H9 (cell line): ENCODE measurements around the gene LRRC34. TPM values are rescaled to one million over a fixed set of nuclear protein-coding genes. Genes with fewer than 3 reads are reported as not detected.

Experiments used
- DNase-seq: peaks from one replicate; pipeline ENCODE4 v3.0.0-alpha.2; 2017
- H2AFZ ChIP-seq: one replicate; pipeline ENCODE4 v1.6.1; 2013; ENCODE audit warnings: mild to moderate bottlenecking, low read length, control low read depth, moderate library complexity
- H2AK5ac ChIP-seq: 2 replicates; pipeline ENCODE4 v1.6.1; 2013; ENCODE audit warnings: low read length, control low read depth, mixed read lengths; ENCODE audit not compliant: insufficient read length
- H2BK120ac ChIP-seq: one replicate; pipeline ENCODE4 v1.6.1; 2013; ENCODE audit warnings: low read depth, mild to moderate bottlenecking, low read length, control low read depth, inconsistent platforms; ENCODE audit not compliant: poor library complexity, severe bottlenecking
- H2BK12ac ChIP-seq: 2 replicates; pipeline ENCODE4 v1.6.1; 2013; ENCODE audit warnings: low read length, control low read depth, mixed read lengths, low read depth; ENCODE audit not compliant: insufficient read length
- H2BK15ac ChIP-seq: 2 replicates; pipeline ENCODE4 v1.6.1; 2013; ENCODE audit warnings: low read depth, low read length, control low read depth
- H2BK20ac ChIP-seq: one replicate; pipeline ENCODE4 v1.6.1; 2013; ENCODE audit warnings: low read depth, mild to moderate bottlenecking, low read length, control low read depth, inconsistent platforms; ENCODE audit not compliant: poor library complexity, severe bottlenecking
- H2BK5ac ChIP-seq: 2 replicates; pipeline ENCODE4 v1.6.1; 2013; ENCODE audit warnings: low read length, control low read depth, mixed read lengths; ENCODE audit not compliant: insufficient read length
- H3K14ac ChIP-seq: 2 replicates; pipeline ENCODE4 v1.6.1; 2013; ENCODE audit warnings: low read length, control low read depth; ENCODE audit not compliant: insufficient read depth
- H3K18ac ChIP-seq: 2 replicates; pipeline ENCODE4 v1.6.1; 2013; ENCODE audit warnings: low read depth, mild to moderate bottlenecking, mixed read lengths, low read length, control low read depth; ENCODE audit not compliant: insufficient read length
- H3K23ac ChIP-seq: 2 replicates; pipeline ENCODE4 v1.6.1; 2013; ENCODE audit warnings: low read length, control low read depth, mixed read lengths, low read depth; ENCODE audit not compliant: insufficient read length
- H3K23me2 ChIP-seq: 2 replicates; pipeline ENCODE4 v1.6.1; 2013; ENCODE audit warnings: low read depth, mild to moderate bottlenecking, mixed read lengths, low read length, control low read depth; ENCODE audit not compliant: insufficient read length, poor library complexity, severe bottlenecking
- H3K27ac ChIP-seq: 2 replicates; pipeline ENCODE4 v1.5.1; 2013; ENCODE audit warnings: low read length, control low read depth, mixed read lengths, low read depth; ENCODE audit not compliant: insufficient read length
- H3K27me3 ChIP-seq: 2 replicates; pipeline ENCODE4 v1.6.1; 2013; ENCODE audit warnings: low read length, control low read depth, inconsistent platforms; ENCODE audit not compliant: insufficient read depth
- H3K4ac ChIP-seq: 2 replicates; pipeline ENCODE4 v1.6.1; 2013; ENCODE audit warnings: low read depth, mild to moderate bottlenecking, control low read depth, inconsistent platforms, low read length, moderate library complexity
- H3K4me1 ChIP-seq: 2 replicates; pipeline ENCODE4 v1.6.1; 2013; ENCODE audit warnings: low read length, control low read depth, inconsistent platforms; ENCODE audit not compliant: insufficient read depth
- H3K4me2 ChIP-seq: 2 replicates; pipeline ENCODE4 v1.6.1; 2013; ENCODE audit warnings: low read length, control low read depth, mixed read lengths; ENCODE audit not compliant: insufficient read length, insufficient read depth
- H3K56ac ChIP-seq: 2 replicates; pipeline ENCODE4 v1.6.1; 2013; ENCODE audit warnings: low read depth, mild to moderate bottlenecking, mixed read lengths, low read length, control low read depth; ENCODE audit not compliant: insufficient read length
- H3K79me1 ChIP-seq: 2 replicates; pipeline ENCODE4 v1.6.1; 2013; ENCODE audit warnings: low read depth, mild to moderate bottlenecking, moderate library complexity, low read length, control low read depth, inconsistent platforms; ENCODE audit not compliant: insufficient read depth, poor library complexity, severe bottlenecking
- H3K79me2 ChIP-seq: 2 replicates; pipeline ENCODE4 v1.6.1; 2013; ENCODE audit warnings: low read length, control low read depth, inconsistent platforms; ENCODE audit not compliant: insufficient read depth
- H3K9ac ChIP-seq: 2 replicates; pipeline ENCODE4 v1.6.1; 2013; ENCODE audit warnings: low read length, control low read depth, mixed read lengths; ENCODE audit not compliant: insufficient read length; ENCODE audit errors: extremely low read depth
- H3K9me3 ChIP-seq: one replicate; pipeline ENCODE4 v1.6.1; 2013; ENCODE audit warnings: low read depth, low read length, inconsistent platforms; ENCODE audit not compliant: control insufficient read depth
- H3T11ph ChIP-seq: one replicate; pipeline ENCODE4 v1.6.1; 2013; ENCODE audit warnings: mild to moderate bottlenecking, low read length, control low read depth, inconsistent platforms
- H4K20me1 ChIP-seq: one replicate; pipeline ENCODE4 v1.6.1; 2013; ENCODE audit not compliant: control insufficient read depth, insufficient read length, insufficient read depth
- H4K5ac ChIP-seq: 2 replicates; pipeline ENCODE4 v1.6.1; 2013; ENCODE audit warnings: low read depth, mild to moderate bottlenecking, mixed read lengths, low read length, control low read depth; ENCODE audit not compliant: insufficient read length
- H4K8ac ChIP-seq: replicated peaks from 2 replicates; pipeline ENCODE4 v1.6.1; 2013; ENCODE audit warnings: low read length, control low read depth, mixed read lengths, low read depth; ENCODE audit not compliant: insufficient read length
- H4K91ac ChIP-seq: 2 replicates; pipeline ENCODE4 v1.6.1; 2013; ENCODE audit warnings: low read depth, mild to moderate bottlenecking, moderate library complexity, mixed read lengths, low read length, control low read depth; ENCODE audit not compliant: insufficient read length
- H3K27ac Mint-ChIP-seq, 3 experiments: 2 replicates in 2 of 3; 3 replicates in 1 of 3; pipeline ENCODE4 v1.8.0; 2020 to 2021; ENCODE audit warnings: mixed read lengths in 3 of 3, mild to moderate bottlenecking in 1 of 3, moderate library complexity in 1 of 3
- H3K27me3 Mint-ChIP-seq: 2 replicates; pipeline ENCODE4 v1.8.0; 2021; ENCODE audit warnings: low read depth, mild to moderate bottlenecking, moderate library complexity, mixed read lengths
- H3K36me3 Mint-ChIP-seq, 3 experiments: 2 replicates in 2 of 3; 3 replicates in 1 of 3; pipeline ENCODE4 v1.8.0; 2020 to 2021; ENCODE audit warnings: low read depth in 3 of 3, mixed read lengths in 3 of 3; ENCODE audit not compliant: insufficient read depth in 1 of 3
- H3K4me1 Mint-ChIP-seq, 2 experiments: 2 replicates each; pipeline ENCODE4 v1.8.0; 2020; ENCODE audit warnings: mixed read lengths in 2 of 2
- H3K4me3 Mint-ChIP-seq, 2 experiments: 2 replicates in 1 of 2; 3 replicates in 1 of 2; pipeline ENCODE4 v1.8.0; 2020 to 2021; ENCODE audit warnings: mild to moderate bottlenecking in 2 of 2, mixed read lengths in 2 of 2, moderate library complexity in 1 of 2
- H3K9me3 Mint-ChIP-seq, 2 experiments: 2 replicates in 1 of 2; 3 replicates in 1 of 2; pipeline ENCODE4 v1.8.0; 2020; ENCODE audit warnings: mild to moderate bottlenecking in 2 of 2, mixed read lengths in 2 of 2, moderate library complexity in 1 of 2
- WGBS: extraction: QIAGEN DNeasy Blood & Tissue Kit; methylation state at CpG from one replicate; pipeline ENCODE4 v1.1.7; 2013; ENCODE audit warnings: missing lambda C conversion rate, low lambda C conversion rate, mixed read lengths; ENCODE audit not compliant: insufficient read length; ENCODE audit errors: extremely low coverage; 5-methylcytosine and 5-hydroxymethylcytosine counted together
- total RNA-seq: library from RNA; stranded (reverse); gene quantifications from 2 replicates; pipeline ENCODE4 v1.2.1, GENCODE V29; 2021
- TF ChIP-seq, protein P1 (sequence below): fragments of 200-600 bp; sonication (generic); conservative IDR thresholded peaks from 3 replicates; pipeline ENCODE4 v1.8.0; 2021; ENCODE audit warnings: antibody characterized with exemption, mild to moderate bottlenecking

The LRRC34 gene
- total RNA-seq, 1 experiment from 2014 or later = 4.6 TPM

DNA sequence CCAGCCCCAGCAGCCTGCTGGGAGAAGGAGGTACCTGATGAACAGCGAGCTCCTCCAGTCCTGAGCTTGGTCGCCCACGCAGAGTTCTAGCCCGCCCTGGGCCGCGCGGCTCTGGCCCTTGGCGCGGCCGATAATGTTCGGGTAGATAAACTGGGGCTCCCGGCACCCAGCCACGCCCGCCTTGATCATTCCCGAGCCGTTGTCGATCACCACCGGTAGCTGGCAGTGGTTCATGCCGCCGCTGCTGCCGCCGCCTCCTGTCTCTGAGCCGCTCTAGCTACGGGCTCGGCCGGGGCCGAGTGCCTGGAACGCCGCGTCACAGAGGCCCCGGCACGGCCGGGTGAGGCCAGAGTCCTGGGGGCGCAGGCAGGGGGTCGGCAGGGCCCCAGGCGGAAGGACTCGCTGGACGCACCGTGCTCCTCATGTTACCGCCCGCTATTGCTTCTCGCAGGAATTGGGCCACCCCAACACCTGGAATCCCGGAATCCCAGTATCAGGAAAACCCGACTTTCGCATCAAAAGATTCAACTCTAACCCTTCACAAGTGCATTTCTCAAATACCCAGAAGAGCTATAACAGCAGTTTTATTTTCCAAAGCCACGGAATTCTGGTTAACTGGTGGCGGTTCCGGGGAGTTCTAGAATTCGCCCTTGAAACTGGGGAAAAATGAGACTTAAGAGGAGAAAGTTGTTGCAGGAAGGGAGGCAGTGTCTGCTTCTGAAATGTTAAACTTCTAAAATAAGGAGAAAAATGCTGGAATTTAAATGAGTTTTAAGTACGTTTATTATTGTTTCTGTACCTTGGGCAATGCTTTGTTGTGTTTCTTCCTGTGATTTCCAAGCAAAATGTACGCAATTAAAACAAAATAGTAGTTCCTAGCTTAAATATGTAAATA lies 43.2 kb downstream of the LRRC34 start, which contains the start of gene ACTRT3:
ACTRT3 (minus strand) TSS at position 275 of the 895 bp plus-strand sequence; CDS start at position 234, 41 bp downstream.
- no CpG with 5 or more reads among the region's 51 CpGs for WGBS
- TF ChIP-seq, protein P1, sequence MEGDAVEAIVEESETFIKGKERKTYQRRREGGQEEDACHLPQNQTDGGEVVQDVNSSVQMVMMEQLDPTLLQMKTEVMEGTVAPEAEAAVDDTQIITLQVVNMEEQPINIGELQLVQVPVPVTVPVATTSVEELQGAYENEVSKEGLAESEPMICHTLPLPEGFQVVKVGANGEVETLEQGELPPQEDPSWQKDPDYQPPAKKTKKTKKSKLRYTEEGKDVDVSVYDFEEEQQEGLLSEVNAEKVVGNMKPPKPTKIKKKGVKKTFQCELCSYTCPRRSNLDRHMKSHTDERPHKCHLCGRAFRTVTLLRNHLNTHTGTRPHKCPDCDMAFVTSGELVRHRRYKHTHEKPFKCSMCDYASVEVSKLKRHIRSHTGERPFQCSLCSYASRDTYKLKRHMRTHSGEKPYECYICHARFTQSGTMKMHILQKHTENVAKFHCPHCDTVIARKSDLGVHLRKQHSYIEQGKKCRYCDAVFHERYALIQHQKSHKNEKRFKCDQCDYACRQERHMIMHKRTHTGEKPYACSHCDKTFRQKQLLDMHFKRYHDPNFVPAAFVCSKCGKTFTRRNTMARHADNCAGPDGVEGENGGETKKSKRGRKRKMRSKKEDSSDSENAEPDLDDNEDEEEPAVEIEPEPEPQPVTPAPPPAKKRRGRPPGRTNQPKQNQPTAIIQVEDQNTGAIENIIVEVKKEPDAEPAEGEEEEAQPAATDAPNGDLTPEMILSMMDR = no peak

More for the DNA sequence above, 43.2 kb downstream of the LRRC34 start, which contains the start of gene ACTRT3:
- H4K5ac ChIP-seq = no peak within 1 kb of the TSS
- no peak within 1 kb of the TSS for H4K8ac ChIP-seq
- H3K9me3 ChIP-seq = no peaks in the 10 kb centered on the region
- no peaks in the 10 kb centered on the region for H3K4me1 ChIP-seq
- no peak within 1 kb of the TSS for H2BK15ac ChIP-seq
- no peak within 1 kb of the TSS for H3K27ac ChIP-seq
- peak within 1 kb of the TSS; percentile 43 for H2AFZ ChIP-seq
- H3K9me3 Mint-ChIP-seq = no peaks in the 10 kb centered on the region; a peak in 1 of 5 replicates
- no peak within 1 kb of the TSS for H2BK120ac ChIP-seq
- no peak within 1 kb of the TSS for H2AK5ac ChIP-seq
- H3T11ph ChIP-seq = no peak within 1 kb of the TSS
- no peak within 1 kb of the TSS for H4K91ac ChIP-seq
- H3K27ac Mint-ChIP-seq = peak within 1 kb of the TSS; percentile 92 to 97 (median 95); a peak in 6 of 7 replicates
- H3K27me3 ChIP-seq = no peaks in the 10 kb centered on the region
- peak within 1 kb of the TSS; percentile 62; the same call in 1 of the 2 replicates for H3K14ac ChIP-seq
- H3K79me2 ChIP-seq = peaks cover 7% of the 10 kb centered on the region; the same call in 1 of the 2 replicates
- peaks cover 15 to 17% of the 10 kb centered on the region in 2 experiments for H3K4me1 Mint-ChIP-seq
- peak within 1 kb of the TSS; percentile 77 for H3K4me2 ChIP-seq
- H3K23me2 ChIP-seq = peaks cover under 1% of the 10 kb centered on the region
- peak within 1 kb of the TSS; percentile 83 to 88 for H3K4me3 Mint-ChIP-seq
- no peak within 1 kb of the TSS for H2BK12ac ChIP-seq
- no peaks in the 10 kb centered on the region; the same call in 1 of the 2 replicates for H3K27me3 Mint-ChIP-seq
- H3K56ac ChIP-seq = no peak within 1 kb of the TSS
- DNase-seq = peak; percentile 87
- no peaks in the 10 kb centered on the region for H4K20me1 ChIP-seq
- H3K36me3 Mint-ChIP-seq = peaks cover 3 to 10% (median 8%) of the 10 kb centered on the region in 3 experiments; a peak in 5 of 7 replicates
- H3K79me1 ChIP-seq = no peaks in the 10 kb centered on the region
- H3K18ac ChIP-seq = peak within 1 kb of the TSS; percentile 39
- H3K23ac ChIP-seq = no peak within 1 kb of the TSS
- H2BK5ac ChIP-seq = no peak within 1 kb of the TSS
- no peak within 1 kb of the TSS for H3K4ac ChIP-seq
- no peak within 1 kb of the TSS for H2BK20ac ChIP-seq
- peak within 1 kb of the TSS; percentile 34 for H3K9ac ChIP-seq
